HUES6 (cell line): ENCODE data around the gene KCNJ9.

Experiments
- H3K27ac ChIP-seq: 2 replicates; pipeline ENCODE4 v1.7.0; 2013; ENCODE audit warnings: low read depth, mild to moderate bottlenecking, low read length, inconsistent platforms
- H3K27me3 ChIP-seq: 2 replicates; pipeline ENCODE4 v1.6.1; 2013; ENCODE audit warnings: low read length; ENCODE audit not compliant: control insufficient read depth, insufficient read depth
- H3K36me3 ChIP-seq: 2 replicates; pipeline ENCODE4 v1.6.1; 2013; ENCODE audit warnings: low read length; ENCODE audit not compliant: control insufficient read depth, insufficient read depth
- H3K4me1 ChIP-seq: 2 replicates; pipeline ENCODE4 v1.6.1; 2013; ENCODE audit warnings: low read length; ENCODE audit not compliant: control insufficient read depth, insufficient read depth
- H3K4me3 ChIP-seq: 2 replicates; pipeline ENCODE4 v1.5.1; 2013; ENCODE audit warnings: low read depth, low read length
- H3K9ac ChIP-seq: one replicate; pipeline ENCODE4 v1.6.1; 2013; ENCODE audit warnings: mild to moderate bottlenecking, low read length
- H3K9me3 ChIP-seq: 2 replicates; pipeline ENCODE4 v1.6.1; 2013; ENCODE audit warnings: low read depth, low read length; ENCODE audit not compliant: control insufficient read depth, insufficient read depth

KCNJ9 gene

DNA sequence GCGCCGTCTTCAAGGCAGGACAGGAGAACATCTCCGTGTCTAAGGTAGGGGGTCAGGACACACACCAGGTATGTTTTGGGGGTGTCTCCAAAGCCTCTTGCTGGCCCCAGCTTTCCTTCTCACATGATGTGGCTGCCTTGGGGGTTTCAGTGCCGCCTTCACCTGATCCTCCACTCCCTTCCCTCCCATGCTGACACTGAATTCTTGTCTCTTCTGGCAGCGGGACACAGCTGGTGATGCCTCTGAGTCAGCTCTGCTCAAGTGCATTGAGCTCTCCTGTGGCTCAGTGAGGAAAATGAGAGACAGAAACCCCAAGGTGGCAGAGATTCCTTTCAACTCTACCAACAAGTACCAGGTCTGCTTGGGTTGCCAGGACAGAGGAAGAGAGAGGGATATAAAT, 47.7 kb downstream of the KCNJ9 start:
- Histone ChIP-seq H3K4me1 (peaks cover 12% of the 10 kb centered on the region), H3K4me3 (no peak overlapping the region), H3K27me3 (no peaks in the 10 kb centered on the region), H3K27ac (no peak overlapping the region), H3K9me3 (no peaks in the 10 kb centered on the region), H3K9ac (no peak overlapping the region), H3K36me3 (peaks cover 69% of the 10 kb centered on the region)

DNA sequence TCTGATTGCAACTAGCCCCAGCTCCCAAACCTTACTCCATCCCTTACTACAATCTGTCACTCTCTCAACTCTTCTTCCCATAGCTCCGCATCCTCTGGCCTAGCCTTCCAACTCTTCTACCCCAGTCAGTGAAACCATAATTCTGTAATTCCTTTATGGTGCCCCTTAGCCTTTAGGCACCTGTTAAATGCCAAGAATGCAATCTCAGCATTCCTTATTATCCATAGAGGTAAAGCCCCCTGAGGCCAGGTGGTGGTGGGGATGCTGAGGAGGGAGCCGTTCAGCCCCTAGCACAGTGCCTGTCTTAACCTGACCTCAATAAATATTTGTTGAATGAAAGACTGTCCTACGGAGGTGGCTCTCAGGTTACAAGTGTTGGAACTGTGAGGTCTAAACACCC, 48.2 kb downstream of the KCNJ9 start:
- H3K36me3 ChIP-seq: peaks cover 66% of the 10 kb centered on the region
- peaks cover 7% of the 10 kb centered on the region for H3K4me1 ChIP-seq
- no peaks in the 10 kb centered on the region for H3K9me3 ChIP-seq
- no peak overlapping the region for H3K9ac ChIP-seq
- no peak overlapping the region for H3K4me3 ChIP-seq
- H3K27ac ChIP-seq: no peak overlapping the region
- H3K27me3 ChIP-seq: no peaks in the 10 kb centered on the region

DNA sequence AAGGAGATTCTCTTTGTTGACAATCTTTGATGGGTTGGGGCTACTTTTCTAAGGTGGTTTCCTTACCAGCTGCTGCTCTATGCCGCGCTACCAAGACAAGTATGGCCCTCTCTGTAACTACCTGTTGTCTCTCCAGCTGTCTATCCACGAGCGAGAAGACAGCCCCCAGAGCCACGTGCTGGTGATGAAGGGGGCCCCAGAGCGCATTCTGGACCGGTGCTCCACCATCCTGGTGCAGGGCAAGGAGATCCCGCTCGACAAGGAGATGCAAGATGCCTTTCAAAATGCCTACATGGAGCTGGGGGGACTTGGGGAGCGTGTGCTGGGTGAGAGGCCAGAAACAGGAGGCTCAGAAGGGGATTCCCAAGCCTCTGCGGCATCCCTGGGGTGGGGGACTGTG, 48.6 kb downstream of the KCNJ9 start:
- no peaks in the 10 kb centered on the region for H3K9me3 ChIP-seq
- H3K36me3 ChIP-seq: peaks cover 67% of the 10 kb centered on the region
- no peak overlapping the region for H3K9ac ChIP-seq
- H3K27ac ChIP-seq: no peak overlapping the region
- no peaks in the 10 kb centered on the region for H3K27me3 ChIP-seq
- peaks cover 3% of the 10 kb centered on the region; the same call in 1 of the 2 replicates for H3K4me1 ChIP-seq
- no peak overlapping the region for H3K4me3 ChIP-seq

DNA sequence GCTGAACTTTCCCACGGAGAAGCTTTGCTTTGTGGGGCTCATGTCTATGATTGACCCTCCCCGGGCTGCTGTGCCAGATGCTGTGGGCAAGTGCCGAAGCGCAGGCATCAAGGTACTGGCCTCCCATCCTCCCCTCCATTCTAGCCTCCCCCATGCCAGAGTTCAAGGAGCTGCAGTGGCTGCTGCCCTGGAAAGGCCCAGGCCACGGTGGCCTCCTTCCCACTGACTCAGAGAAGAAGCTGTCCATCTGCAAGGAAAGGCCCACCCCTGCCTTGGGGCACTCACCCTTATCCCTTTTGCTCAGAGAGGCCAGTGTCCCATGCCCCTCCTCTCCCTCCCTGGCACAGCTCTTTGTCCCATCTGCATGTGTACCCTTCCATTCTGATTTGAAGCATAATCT, 49.1 kb downstream of the KCNJ9 start:
- H3K4me3 ChIP-seq: no peak overlapping the region
- H3K9me3 ChIP-seq: no peaks in the 10 kb centered on the region
- peaks cover 68% of the 10 kb centered on the region for H3K36me3 ChIP-seq
- no peaks in the 10 kb centered on the region for H3K4me1 ChIP-seq
- no peak overlapping the region for H3K9ac ChIP-seq
- H3K27ac ChIP-seq: no peak overlapping the region
- H3K27me3 ChIP-seq: no peaks in the 10 kb centered on the region

DNA sequence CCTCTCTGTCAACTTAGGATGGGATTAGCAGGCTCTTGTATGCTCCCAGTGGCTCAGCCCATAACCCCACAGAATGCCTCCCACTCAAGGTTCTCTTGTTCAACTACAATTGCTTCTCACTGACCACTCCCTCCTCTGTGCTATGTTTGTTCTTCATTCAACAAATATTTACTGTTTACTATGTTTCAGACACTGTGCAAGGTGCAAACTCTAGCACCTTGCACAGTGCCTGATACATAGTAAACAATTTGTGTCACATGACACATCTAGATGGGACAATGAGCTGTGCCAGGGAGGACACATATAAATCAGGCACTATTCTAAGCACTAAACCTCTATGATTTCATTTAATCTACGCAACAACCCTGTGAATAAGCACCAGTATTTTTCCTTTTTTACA, 49.6 kb downstream of the KCNJ9 start:
- H3K4me3 ChIP-seq: no peak overlapping the region
- no peaks in the 10 kb centered on the region for H3K9me3 ChIP-seq
- H3K9ac ChIP-seq: no peak overlapping the region
- H3K27me3 ChIP-seq: no peaks in the 10 kb centered on the region
- H3K36me3 ChIP-seq: peaks cover 68% of the 10 kb centered on the region
- no peak overlapping the region for H3K27ac ChIP-seq
- no peaks in the 10 kb centered on the region for H3K4me1 ChIP-seq

DNA sequence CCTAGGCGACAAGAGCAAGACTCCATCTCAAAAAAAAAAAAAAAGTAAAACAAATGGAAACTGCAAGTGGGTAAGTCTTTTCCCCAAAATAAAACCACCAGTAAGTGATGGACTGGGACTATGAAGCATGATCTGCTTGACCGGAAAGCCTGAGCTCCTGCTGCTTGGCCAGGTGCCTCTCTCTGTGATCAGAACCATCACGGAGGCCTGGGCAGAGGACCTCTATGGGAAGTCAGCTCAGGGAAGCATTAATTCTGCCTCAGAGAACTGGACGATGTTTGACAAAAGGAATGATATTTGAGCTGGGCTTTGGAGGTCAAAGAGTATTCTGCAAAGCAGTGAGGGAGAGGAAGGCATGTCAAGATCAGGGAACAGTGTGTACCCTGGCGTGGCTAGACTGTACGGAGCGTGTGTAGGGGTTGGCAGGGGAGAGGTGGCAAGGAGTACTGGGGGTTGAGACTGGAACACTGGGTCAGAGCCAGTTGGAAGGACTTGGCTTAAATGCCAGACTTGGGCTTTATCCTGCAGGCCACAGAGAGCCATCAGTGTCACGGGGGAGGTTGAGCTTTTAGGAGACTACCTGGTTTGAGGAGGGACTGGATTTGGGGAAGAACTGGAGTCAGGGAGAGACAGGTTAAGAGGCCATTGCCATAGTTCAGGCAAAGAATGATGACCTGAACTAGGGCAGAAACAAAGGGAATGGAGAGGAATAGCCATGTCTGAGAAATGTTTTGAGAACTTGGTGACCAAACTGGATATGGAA, 50.6 kb downstream of the KCNJ9 start:
- no peaks in the 10 kb centered on the region for H3K4me1 ChIP-seq
- H3K36me3 ChIP-seq: peaks cover 75% of the 10 kb centered on the region
- no peaks in the 10 kb centered on the region for H3K27me3 ChIP-seq
- H3K9ac ChIP-seq: no peak overlapping the region
- H3K4me3 ChIP-seq: no peak overlapping the region
- H3K9me3 ChIP-seq: no peaks in the 10 kb centered on the region
- H3K27ac ChIP-seq: no peak overlapping the region

DNA sequence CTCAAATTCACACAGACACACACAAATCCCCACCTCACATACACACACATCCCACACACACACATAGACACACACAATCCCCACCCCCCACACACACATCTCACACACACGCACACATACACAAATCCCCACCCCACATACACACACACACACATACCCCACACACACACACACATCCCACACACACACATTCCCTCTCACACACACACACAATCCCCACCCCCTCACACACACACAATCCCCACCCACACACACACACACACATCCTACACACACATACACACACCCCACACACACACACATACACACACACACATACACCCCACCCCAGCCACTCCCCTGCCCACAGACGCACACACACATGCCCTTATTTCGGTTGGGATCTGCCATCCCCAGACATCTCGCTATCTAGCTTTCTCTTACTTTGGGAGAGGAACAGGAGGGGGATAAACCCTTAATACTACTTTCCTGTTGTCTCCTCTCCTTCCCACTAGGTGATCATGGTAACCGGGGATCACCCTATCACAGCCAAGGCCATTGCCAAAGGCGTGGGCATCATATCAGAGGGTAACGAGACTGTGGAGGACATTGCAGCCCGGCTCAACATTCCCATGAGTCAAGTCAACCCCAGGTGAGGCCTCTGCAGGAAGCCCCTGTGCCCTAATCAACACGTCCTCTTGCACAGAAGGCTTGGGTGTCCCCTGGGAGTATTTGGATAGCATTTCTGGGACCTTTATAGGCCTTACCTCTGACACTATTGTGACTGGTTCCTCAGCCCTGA, 52.8 kb downstream of the KCNJ9 start:
- Histone ChIP-seq H3K9ac (no peak overlapping the region), H3K4me3 (no peak overlapping the region), H3K36me3 (peaks cover 65% of the 10 kb centered on the region), H3K27ac (no peak overlapping the region), H3K9me3 (no peaks in the 10 kb centered on the region), H3K27me3 (no peaks in the 10 kb centered on the region), H3K4me1 (no peaks in the 10 kb centered on the region)

DNA sequence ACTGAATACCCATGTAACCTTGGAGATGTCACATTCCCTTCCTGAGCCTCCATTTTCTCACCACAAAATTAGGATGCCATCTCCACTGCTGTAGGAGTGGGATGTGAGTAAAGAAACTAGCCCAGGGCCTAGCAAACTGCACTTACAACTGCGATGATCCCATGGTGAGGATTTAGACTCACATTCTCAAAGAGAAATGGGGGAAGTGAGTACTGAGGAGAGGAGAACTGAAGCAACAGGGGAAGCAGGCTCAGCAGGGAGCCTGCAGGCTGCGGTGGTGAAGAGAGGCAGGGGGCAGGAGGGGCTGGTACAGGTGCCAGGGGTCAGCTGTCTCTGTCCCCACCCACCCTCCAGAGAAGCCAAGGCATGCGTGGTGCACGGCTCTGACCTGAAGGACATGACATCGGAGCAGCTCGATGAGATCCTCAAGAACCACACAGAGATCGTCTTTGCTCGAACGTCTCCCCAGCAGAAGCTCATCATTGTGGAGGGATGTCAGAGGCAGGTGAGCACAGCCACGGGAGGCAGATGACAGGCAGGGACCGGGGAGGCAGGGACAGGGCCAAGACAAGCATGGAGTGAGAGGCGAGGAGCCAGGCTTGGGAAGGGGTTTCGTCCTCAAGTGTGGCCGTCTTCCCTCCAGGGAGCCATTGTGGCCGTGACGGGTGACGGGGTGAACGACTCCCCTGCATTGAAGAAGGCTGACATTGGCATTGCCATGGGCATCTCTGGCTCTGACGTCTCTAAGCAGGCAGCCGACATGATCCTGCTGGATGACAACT, 53.6 kb downstream of the KCNJ9 start:
- no peak overlapping the region for H3K9ac ChIP-seq
- H3K4me1 ChIP-seq: no peaks in the 10 kb centered on the region
- H3K36me3 ChIP-seq: peaks cover 65% of the 10 kb centered on the region
- no peak overlapping the region for H3K4me3 ChIP-seq
- H3K27me3 ChIP-seq: no peaks in the 10 kb centered on the region
- no peak overlapping the region for H3K27ac ChIP-seq
- no peaks in the 10 kb centered on the region for H3K9me3 ChIP-seq

DNA sequence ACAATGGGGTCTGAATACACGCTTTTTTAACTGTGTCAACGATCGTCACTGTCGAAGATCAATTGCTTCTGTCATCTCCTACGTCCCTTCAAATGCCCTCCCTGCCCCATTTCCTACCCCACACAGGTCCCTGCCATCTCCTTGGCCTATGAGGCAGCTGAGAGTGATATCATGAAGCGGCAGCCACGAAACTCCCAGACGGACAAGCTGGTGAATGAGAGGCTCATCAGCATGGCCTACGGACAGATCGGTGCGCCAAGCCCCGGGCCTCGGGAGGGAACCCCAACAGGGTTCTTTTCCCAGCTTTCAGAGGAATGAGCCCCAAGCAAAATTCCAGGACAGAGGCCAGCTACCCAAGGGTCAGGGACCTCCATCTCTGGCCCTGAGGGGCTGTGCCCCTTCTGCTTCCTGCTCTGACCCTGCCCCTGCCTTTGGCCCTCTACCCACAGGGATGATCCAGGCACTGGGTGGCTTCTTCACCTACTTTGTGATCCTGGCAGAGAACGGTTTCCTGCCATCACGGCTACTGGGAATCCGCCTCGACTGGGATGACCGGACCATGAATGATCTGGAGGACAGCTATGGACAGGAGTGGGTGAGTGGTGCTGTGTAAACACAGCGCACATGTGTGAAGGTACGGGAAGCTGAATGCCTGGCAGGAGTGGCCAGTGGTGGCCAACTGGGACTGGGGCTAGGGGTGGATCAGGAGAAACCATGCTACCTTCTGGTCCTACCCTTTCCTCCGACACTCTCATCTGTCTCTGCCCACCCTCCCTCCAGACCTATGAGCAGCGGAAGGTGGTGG, 55.0 kb downstream of the KCNJ9 start:
- Histone ChIP-seq H3K27ac (no peak overlapping the region), H3K36me3 (peaks cover 61% of the 10 kb centered on the region), H3K9ac (no peak overlapping the region), H3K27me3 (no peaks in the 10 kb centered on the region), H3K9me3 (no peaks in the 10 kb centered on the region), H3K4me3 (no peak overlapping the region), H3K4me1 (no peaks in the 10 kb centered on the region)

DNA sequence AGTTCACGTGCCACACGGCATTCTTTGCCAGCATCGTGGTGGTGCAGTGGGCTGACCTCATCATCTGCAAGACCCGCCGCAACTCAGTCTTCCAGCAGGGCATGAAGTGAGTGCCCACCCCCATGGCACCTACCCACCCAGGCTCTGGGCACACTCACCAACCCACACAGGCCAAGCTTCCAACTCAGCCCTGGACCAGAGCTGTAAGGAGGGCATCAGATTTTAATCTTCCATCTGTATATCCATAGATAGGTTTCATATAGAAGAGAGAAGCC, 55.5 kb downstream of the KCNJ9 start:
- no peak overlapping the region for H3K4me3 ChIP-seq
- H3K4me1 ChIP-seq: no peaks in the 10 kb centered on the region
- no peaks in the 10 kb centered on the region for H3K27me3 ChIP-seq
- no peak overlapping the region for H3K9ac ChIP-seq
- no peak overlapping the region for H3K27ac ChIP-seq
- no peaks in the 10 kb centered on the region for H3K9me3 ChIP-seq
- peaks cover 64% of the 10 kb centered on the region for H3K36me3 ChIP-seq
